Measurements from ENCODE around the gene TMEM266.

GRCh38 chr15:76078285-76078877, 18.6 kb downstream of the TMEM266 start:
- TF ChIP-seq, protein P1, sequence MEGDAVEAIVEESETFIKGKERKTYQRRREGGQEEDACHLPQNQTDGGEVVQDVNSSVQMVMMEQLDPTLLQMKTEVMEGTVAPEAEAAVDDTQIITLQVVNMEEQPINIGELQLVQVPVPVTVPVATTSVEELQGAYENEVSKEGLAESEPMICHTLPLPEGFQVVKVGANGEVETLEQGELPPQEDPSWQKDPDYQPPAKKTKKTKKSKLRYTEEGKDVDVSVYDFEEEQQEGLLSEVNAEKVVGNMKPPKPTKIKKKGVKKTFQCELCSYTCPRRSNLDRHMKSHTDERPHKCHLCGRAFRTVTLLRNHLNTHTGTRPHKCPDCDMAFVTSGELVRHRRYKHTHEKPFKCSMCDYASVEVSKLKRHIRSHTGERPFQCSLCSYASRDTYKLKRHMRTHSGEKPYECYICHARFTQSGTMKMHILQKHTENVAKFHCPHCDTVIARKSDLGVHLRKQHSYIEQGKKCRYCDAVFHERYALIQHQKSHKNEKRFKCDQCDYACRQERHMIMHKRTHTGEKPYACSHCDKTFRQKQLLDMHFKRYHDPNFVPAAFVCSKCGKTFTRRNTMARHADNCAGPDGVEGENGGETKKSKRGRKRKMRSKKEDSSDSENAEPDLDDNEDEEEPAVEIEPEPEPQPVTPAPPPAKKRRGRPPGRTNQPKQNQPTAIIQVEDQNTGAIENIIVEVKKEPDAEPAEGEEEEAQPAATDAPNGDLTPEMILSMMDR (conservative IDR thresholded peaks at IDR 0.05 in 1 of 2, IDR thresholded peaks at IDR 0.05 in 1 of 2; ENCODE audit: extremely low read depth in 1 of 2, insufficient read depth in 1 of 2, low read depth in 1 of 2, low read length in 2 of 2), result no peak
- TF ChIP-seq EZH2 (IDR thresholded peaks at IDR 0.05; ENCODE audit: borderline replicate concordance, low read length), result no peak
